NCI-H526 treated with DMSO at 0.1 percent for 48 hours (cell line): ENCODE measurements around the gene ZBED1.
"Not testable (repeated sequence)": the region's sequence is repeated elsewhere in the genome, so short reads cannot be mapped to it uniquely, and the experiment has no call there.

Source experiments
- DNase-seq: peaks from one replicate; lab custom pipeline; 2025; lab: John Stamatoyannopoulos, UW

The ZBED1 gene

DNA sequence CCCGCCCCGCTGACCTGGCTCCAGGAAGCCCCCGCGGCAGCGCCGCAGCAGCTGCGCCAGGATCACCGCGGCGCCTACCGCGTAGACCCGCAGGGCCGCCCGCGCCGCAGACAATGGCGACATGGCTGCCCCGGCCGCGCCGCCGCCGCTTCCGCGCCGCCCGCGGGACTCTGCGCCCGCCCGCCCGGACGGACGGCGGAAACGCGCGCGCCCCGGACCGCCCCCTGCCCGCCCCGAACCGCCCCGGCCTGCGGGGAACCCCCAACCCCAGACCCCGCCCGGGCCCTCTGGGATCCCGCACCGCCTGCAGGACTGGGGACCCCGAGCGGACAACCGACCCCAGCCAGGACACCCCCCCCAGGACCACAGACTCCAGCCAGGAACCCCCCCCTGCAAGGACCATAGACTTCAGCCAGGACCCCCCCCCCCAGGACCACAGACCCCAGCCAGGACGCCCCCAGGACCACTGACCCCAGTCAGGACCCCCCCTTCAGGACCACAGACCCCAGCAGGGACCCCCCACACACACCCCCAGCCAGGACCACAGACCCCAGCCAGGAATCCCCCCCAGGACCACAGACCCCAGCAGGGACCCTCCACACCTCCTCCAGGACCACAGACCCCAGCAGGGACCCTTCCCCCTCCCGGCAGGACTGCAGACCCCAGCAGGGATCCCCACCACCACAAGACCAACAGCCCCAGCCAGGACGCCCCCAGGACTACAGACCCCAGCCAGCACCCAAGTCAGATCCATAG, at the start of gene ZBED1, which contains the start of gene DHRSX:
ZBED1 (minus strand) TSS at position 174 of the 756 bp plus-strand sequence. CDS start 10,257 bp downstream, outside the sequence.
DHRSX (minus strand) TSS at position 174 of the 756 bp plus-strand sequence; CDS start at position 123, 51 bp downstream.
- no peak for DNase-seq

DNA sequence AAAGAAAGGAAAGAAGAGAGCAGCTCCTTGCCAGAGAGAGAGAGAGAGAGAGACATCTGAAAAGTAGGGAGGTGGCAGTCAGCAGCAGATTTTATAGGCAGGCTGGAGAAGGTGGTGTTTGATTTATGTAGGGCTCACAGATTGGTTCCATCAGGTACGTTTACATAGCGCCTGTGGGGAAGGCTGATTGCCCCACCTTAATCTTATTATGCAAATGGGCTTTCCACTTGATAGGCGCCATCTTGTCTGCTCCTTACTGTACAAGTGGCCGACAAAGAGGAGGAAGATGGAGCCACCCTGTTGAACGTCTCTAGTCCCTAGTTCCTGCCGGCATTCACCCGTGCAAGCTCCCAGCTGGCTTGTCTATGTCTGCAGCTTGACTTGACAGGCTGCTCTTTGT, 49.1 kb upstream of the ZBED1 start:
- peak; percentile 51 for DNase-seq

DNA sequence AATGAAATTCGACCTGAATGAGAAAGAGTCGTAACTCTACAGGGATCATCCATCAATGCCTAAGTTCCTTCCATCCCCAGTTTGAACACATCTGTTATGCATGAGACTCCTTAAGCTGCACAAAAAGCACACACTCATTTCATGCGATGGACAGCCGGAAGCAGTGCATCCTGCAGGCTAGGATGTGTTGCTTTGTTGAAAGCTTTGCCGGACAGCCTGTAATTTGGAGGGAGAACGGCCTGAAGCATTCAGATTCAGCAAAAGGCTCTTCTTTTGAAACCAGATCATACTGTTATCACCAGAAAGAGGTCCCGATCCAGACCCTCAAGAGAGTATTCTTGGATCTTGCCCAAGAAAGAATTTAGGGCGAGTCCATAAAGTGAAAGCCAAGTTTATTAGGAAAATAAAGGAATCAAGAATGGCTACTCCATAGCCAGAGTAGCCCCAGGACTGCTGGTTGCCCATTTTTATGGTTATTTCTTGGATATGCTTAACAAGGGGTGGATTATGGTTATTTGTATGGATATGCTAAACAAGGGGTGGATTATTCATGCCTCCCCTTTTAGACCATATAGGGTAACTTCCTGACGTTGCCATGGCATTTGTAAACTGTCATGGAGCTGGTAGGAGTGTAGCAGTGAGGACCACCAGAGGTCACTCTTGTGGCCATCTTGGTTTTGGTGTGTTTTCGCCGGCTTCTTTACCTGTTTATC, 48.1 kb upstream of the ZBED1 start:
- no peak for DNase-seq

DNA sequence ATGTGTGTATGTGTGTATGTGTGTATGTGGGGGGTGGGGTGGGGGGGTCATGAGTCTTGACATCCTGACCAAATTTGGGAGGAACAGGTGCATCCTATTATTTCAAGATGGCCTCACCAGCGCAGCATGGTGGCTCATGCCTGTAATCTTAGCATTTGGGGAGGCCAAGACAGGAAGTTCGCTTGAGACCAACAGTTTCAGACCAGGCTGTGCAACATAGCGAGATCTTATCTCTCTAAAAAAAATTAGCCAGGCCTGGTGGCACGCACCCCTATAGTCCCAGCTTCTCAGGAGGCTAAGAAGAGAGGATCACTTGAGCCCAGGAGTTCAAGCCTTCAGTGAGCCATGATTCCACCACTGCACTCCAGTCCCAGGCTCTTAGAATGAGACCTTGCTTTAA, 47.0 kb upstream of the ZBED1 start:
- no peak for DNase-seq

DNA sequence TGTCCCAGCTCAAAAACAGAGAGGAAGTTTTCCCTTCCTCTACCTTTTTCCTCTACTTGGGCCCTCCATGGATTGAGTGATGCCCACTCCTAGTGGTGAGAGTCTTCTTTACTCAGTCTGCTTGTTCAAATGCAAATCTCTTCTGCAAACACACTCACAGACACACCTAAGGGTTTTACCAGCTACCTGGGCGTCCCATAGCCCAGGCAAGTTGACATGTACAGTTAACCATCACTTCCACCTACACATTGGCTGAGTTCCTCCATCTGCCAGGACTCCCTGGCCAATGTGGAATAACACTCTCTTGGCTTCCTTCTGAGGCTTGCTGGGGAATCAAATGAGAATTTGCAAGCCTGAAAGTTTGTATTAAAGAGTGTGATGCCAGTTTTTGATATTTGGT, 45.7 kb upstream of the ZBED1 start:
- DNase-seq: no peak

DNA sequence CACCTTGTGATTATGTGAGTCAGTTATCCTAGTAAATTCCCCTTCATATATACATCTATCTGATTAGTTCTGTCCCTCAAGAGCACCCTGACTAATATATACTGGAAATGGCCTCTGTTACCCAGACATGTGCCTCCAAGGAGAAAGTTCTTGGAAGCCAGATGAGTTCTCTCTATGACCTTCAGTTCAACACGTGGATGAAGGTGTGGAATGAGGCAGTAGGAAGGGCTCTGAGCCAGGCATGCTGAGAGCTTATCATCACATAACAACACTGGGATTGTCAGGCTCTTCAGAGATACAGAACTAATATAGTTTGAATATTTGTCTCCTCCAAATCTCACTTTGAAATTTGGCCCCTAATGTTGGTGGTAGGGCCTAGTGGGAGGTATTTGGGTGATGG, 44.4 kb upstream of the ZBED1 start:
- DNase-seq: no peak

DNA sequence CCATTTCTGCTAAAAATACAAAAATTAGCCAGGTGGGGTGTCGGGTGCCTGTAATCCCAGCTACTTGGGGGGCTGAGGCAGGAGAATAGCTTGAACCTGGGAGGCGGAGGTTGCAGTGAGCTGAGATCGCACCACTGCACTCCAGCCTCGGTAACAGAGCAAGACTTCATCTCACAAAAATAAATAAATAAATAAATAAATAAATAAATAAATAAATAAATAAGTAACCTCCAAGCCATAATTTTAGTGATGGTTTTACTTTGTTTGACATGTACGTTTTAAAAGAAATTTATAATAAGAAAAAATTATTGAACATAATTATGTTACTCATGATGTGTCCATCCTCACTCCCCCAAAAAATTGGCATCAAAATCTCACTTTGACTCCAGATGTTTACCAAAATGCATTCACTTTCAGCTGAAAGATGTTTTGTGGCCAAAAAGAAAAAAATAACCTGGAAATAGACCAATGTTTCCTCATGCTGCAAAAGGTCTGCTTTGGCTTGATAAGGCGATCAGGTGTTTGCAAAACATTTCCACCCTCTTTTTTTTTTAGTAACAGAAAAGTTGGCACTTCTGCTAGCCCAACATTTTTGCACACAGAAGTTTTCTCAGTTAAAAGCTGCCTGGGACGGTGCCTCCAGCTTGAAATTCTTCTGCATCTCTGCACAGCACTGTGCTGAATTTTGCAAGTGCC, 42.2 kb upstream of the ZBED1 start:
- DNase-seq: no peak

DNA sequence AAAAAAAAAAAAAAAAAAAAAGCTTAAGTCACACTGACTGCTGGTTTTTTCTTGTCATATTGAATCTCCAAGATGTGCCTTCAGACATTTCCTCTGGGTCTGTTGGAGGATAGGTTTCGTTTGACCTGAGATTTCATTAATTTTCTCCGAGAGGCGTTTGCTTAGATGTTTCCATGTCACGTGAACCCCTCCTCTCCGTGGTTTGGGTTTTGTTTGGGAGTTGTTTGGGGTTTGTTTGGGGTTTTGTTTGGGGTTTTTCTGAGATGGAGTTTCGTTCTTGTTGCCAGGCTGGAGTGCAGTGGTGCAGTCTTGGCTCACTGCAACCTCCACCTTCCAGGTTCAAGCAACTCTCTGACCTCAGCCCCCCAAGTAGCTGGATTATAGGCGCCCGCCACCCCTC, 40.8 kb upstream of the ZBED1 start:
- no peak for DNase-seq

DNA sequence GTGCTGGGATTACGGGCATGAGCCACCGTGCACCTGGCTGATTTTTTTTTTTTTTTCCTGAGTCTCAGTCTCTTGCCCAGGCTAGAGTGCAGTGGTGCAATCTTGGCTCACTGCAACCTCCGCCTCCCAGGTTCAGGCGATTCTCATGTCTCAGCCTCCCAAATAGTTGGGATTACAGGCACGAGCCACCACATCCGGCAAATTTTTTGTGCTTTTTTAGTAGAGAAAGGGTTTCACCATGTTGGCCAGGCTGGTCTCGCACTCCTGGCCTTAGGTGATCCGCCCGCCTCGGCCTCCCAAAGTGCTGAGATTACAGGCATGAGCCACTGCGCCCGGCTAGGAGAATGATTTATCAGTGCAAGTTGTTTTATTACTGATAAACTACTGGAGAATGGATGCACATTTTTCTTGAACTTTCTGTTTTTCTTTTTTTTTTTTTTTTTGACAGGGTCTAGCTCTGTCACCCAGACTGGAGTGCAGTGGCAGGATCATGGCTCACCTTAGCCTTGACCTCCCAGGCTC, 39.7 kb upstream of the ZBED1 start:
- no peak for DNase-seq

DNA sequence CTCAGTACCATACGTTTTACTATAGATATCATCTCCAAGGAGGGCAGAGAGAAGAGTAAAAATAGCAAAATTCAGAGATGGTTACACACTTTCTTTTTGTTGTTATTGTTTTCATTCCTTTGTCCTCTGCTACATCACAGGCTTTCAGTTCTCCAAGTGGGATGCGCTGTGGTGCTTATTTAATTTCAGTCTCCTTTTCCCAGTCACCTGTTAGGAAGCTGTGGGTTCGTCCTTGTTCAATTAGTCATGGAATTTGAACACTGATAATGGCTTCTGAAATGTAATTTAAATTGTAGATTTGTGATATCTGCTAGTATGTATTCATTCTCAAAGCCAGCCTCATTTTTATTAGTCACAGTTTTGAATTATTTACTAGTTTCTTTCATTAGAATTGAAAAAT, 38.8 kb upstream of the ZBED1 start:
- DNase-seq: no peak

DNA sequence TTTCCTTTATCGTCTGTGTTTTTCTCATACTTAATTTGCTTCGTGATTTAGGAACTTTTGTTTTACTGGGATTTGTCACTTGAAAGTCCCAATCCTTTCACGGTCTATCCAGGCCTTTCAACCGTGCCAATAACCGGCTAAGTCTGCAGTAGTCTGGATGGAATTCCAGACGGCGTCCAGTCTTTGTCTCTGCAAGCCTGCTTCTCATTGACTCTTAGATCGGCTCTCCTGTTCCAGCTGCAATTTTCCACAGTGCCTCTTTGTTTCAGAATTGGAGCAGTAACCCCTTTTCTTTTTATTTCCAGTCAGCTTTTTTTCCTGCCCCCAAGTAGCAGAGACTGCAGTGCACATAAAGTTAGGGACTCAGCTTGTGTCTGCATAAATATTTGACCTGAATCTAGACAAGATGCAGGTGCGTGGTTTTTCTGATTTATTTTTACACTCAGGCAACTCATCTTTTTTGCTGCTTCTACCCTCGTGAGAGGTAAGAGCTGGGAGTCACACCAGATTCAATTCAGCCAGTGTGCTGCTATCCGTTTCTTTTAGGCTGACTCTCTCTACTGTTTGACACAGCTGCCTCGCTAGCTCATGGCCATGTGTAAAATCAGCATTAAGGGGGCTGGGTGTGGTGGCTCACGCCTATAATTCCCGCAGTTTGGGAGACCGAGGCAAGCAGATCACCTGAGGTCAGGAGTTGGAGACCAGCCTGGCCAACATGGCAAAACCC, 37.4 kb upstream of the ZBED1 start:
- DNase-seq: no peak

DNA sequence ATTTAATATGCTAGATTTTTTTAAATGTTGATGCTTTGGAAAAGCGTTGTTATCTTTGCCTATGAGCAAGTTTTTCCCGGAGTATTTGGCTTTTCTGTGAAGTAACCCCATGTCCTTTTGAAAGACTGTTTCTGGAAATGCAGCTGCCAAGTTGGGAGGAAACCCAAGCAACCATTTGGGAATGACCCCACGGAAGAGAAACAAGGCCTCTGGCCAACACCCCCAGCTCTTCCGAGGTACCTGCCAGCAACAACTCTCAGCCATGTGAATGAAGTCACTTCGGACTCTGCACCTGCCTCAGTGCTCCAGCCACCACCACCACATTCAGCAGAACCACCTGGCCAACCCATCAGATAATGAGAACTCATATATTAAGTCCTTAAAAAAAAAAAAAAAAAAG, 36.2 kb upstream of the ZBED1 start:
- DNase-seq: no peak

DNA sequence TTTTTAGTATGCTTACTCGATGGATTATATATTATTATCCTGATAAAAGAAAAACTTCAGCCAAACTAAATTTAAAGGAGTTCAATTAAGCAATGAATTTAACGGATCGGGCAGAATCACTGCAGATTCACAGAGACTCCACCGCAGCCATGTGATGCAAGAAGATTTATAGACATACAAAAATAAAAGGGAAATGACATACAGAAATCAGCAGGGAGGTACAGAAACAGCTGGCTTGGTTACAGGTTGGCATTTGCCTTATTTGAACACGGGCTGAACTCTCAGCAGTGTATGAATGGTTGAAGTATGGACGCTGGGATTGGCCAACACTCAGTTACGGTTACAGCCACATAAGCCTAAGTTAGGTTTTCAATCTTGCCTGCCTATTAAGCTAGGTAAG, 35.4 kb upstream of the ZBED1 start:
- DNase-seq: no peak

DNA sequence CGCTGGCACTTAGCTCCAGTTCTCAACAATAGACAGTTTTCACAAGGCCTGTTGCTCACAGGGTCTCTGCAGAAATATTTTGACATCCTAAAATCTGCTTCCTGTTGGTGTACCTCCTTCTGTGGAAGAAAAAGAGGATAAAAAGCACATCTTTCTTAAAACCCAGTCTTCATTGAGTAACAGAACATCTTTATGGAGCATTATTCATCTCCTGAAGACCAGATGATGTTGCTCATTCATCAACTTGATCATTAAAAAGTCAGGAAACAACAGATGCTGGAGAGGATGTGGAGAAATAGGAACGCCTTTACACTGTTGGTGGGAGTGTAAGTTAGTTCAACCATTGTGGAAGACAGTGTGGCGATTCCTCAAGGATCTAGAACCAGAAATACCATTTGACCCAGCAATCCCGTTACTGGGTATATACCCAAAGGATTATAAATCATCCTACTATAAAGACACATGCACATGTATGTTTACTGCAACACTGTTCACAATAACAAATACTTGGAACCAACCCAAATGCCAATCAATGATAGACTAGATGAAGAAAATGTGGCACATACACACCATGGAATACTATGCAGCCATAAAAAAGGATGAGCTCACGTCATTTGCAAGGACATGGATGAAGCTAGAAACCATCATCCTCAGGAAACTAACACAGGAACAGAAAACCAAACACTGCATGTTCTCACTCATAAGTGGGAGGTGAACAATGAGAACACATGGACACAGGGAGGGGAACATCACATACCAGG, 33.7 kb upstream of the ZBED1 start:
- DNase-seq: not testable (repeated sequence)

DNA sequence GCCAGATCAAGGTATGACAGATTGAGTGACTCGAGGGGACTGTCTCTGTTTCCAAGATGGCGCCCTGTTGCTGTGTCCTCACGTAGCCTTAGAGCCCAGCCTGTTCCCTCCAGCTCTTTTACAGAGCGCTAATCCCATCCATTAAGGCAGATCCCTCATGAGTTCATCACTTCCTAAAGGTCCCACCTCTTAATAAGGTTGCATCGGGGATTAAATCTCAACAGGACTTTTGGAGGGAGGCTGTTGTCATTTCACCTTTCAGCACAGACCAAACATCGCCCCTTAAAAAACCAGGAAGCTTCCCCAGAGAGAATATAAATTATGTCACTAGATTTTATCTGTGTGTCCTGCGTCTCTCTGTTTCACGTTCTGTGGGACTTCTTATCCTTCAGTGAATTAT, 32.6 kb upstream of the ZBED1 start:
- no peak for DNase-seq

DNA sequence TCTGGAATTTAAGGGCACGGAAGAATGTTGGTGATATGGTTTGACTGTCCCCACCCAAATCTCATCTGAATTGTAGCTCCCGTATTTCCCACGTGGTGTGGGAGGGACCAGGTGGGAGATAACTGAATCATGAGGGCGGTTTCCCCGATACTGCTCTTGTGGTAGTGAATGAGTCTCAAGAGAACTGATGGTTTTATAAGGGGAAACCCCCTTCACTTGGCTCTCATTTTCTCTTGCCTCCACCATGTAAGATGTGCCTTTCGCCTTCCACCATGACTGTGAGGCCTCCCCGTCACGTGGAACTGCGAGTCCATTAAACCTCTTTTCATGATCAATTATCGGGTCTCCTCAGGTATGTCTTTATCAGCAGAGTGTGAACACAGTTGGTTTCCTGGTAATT, 25.6 kb upstream of the ZBED1 start:
- no peak for DNase-seq

DNA sequence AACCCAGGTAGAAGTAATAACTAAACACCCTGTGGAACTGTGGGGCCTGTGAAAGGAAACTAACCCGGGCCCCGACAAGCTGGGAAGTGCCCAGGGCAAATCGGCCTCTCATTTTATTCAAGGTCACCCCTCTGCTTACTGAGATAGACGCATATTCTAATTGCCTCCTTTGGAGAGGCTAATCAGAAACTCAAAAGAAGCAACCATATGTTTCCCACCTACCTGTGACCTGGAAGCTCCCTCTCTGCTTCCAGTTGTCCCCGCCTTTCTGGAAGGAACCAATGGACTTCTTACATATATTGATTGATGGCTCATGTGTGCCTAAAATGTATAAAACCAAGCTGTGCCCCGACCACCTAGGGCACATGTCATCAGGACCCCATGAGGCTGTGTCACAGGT, 23.1 kb upstream of the ZBED1 start:
- DNase-seq: no peak

DNA sequence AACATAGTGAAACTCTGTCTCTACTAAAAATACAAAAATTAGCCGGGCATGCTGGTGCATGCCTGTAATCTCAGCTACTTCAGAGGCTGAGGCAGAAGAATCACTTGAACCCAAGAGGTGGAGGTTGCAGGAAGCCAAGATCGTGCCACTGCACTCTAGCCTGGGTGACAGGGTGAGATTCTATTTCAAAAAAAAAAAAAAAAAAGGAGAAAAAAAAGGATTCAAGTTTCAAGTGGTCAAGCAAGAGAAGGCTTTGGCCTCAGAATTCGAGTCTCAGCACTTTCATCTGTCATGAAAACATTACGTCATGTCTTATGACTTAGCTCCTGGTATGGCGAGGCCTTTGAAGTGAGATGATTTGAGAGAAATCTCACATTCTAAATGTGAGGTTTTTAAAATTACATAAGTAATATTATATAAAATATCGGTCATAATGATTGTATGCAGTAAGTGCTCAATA, 21.2 kb upstream of the ZBED1 start:
- DNase-seq: no peak

DNA sequence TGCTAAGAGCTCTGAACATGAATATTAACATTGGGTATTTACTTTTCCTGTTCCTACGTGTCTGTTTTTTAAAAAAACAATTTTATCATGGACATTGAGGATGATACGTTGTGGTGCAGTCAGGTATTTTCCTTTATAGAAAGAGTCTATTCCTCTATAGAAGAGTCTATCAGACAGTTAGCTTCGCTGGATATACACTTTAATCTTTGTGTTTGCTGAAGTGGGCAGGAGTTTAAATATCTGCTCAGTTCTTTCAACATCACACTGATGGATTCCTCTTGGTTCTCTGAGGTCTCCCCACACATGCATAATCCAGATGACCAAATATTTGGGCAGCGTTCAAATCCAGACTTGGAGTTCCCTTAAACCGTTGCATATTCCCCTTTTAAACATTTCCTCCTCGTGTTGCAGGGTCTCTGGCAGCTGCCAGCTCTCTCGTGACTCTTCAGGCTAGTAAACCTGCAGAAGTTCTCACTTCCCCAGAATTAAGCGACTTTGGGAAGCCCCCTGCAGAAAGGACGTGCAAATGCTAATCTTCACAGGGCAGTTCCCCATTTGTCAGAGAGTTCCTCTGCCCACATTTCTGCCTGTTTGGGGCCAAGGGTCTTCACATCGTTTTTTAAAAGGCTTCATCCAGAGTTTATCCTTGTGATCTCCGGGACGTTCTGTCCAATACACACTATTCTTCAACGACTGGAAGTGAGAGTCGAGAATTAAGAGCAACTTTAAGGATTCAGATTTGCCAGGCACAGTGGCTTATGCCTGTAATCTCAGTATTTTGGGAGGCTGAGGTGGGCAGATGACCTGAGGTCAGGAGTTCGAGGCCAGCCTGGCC, 20.5 kb upstream of the ZBED1 start:
- no peak for DNase-seq

DNA sequence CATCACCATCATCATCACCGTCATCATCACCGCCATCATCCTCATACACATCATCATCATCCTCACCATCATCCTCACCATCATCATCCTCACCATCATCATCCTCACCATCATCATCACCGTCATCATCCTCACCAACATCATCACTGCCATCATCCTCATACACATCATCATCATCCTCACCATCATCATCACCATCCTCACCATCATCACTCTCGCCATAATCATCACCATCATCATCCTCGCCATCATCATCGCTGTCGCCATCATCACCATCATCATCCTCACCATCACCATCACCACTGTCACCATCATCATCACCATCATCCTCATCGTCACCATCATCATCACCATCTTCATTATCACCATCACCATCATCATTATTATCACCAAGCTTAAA, 19.8 kb upstream of the ZBED1 start:
- DNase-seq: no peak
